ENCODE measurements around the gene VCPKMT.

Gene VCPKMT

DNA sequence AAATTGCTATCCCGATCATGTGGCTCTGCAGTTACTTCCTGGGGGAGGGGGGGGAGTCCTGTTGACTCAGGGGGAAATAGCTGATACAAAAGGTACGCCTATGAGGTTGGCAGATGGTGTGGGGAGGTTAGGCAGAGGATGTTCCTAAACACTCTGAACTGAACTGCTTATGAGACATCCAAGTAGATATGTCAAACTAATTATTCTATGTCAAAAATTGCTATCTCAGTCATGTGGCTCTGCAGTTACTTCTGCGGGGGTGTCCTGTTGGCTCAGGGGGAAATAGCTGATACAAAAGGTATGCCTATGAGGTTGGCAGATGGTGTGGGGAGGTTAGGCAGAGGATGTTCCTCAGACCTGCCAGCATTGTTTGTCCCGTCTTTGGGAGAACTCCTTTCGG is 5.1 kb upstream of the VCPKMT start:
- DNase-seq (ENCODE audit: low read depth), result no peak
- no peak overlapping the region for H3K4me3 ChIP-seq (ENCODE audit: low read depth, low read length)
- TF ChIP-seq, protein P1, sequence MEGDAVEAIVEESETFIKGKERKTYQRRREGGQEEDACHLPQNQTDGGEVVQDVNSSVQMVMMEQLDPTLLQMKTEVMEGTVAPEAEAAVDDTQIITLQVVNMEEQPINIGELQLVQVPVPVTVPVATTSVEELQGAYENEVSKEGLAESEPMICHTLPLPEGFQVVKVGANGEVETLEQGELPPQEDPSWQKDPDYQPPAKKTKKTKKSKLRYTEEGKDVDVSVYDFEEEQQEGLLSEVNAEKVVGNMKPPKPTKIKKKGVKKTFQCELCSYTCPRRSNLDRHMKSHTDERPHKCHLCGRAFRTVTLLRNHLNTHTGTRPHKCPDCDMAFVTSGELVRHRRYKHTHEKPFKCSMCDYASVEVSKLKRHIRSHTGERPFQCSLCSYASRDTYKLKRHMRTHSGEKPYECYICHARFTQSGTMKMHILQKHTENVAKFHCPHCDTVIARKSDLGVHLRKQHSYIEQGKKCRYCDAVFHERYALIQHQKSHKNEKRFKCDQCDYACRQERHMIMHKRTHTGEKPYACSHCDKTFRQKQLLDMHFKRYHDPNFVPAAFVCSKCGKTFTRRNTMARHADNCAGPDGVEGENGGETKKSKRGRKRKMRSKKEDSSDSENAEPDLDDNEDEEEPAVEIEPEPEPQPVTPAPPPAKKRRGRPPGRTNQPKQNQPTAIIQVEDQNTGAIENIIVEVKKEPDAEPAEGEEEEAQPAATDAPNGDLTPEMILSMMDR (IDR thresholded peaks at IDR 0.05; ENCODE audit: control insufficient read depth, extremely low read depth, insufficient read depth), result no peak

DNA sequence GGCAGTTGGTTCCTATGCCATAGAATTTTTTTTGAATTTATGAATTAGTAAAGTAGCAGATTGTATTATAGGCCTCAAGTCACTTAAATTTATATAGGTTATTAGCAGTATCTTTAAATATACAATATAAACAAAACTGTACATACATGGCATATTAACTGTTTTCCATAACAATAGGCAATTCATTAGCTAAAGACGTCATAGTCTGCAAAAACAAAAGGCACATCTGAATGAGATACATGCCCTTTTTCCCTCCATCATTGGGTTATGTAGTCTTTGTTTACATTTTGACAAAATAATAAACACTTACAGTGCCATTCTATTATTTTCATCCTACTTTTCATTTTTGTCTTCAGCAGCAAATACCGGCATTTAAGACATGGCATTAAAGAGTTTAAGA is 1.1 kb upstream of the VCPKMT start:
- TF ChIP-seq, protein P1 (IDR thresholded peaks at IDR 0.05; ENCODE audit: control insufficient read depth, extremely low read depth, insufficient read depth), result no peak
- peak; percentile 30 for DNase-seq (ENCODE audit: low read depth)
- H3K4me3 ChIP-seq (ENCODE audit: low read depth, low read length), result no peak overlapping the region

DNA sequence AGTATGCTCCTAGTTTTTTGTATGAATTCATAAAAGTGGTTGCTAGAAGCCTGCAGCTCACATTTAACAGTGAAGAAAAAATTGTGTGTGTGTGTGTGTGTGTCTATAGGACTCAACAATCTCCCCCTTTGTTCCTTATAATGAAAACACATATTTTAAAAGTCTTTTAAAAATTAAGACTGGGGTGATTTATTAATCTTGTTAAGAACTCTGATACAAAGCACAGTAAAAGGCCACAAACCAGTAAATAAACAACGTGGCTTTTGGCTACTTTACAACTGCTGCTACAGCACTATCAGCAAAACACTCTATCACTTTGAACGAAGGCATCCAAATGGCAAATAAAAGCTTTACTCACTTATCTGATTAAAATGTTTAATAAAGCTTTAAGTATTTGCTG is 594 bp upstream of the VCPKMT start:
- TF ChIP-seq, protein P1 (IDR thresholded peaks at IDR 0.05; ENCODE audit: control insufficient read depth, extremely low read depth, insufficient read depth), result no peak
- H3K4me3 ChIP-seq (ENCODE audit: low read depth, low read length), result peak overlapping the region; percentile 79
- peak; percentile 67 for DNase-seq (ENCODE audit: low read depth)

DNA sequence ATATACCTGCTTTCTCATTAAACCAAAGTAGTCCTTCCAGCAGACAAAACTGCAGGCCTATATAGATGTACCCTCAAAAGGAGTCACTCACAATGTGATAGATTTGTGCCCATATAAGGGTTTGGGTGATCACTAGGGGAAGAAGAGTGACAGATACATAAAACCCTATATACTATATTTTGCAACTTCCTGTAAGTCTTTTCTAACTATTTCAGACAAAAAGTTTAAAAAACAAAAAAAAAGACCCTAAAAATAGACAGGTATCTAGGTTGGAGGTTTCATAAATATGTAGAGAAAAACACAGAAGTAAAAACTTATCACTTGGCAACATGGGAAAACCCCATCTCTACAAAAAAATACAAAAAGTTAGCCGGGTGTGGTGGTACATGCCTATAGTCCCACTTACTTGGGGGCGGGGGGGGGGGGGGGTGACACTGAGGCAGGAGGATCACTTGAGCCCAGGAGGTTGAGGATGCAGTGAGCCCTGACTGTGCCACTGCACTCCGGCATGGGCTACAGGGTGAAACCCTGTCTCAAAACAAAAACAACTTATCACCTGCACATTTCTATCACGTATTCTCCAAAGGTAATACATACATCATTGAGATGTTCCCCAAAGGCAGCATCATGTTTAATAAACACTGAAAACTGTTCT is 2.9 kb downstream of the VCPKMT start:
- DNase-seq (ENCODE audit: low read depth), result no peak
- H3K4me3 ChIP-seq (ENCODE audit: low read depth, low read length), result no peak overlapping the region
- TF ChIP-seq, protein P1 (IDR thresholded peaks at IDR 0.05; ENCODE audit: control insufficient read depth, extremely low read depth, insufficient read depth), result no peak

DNA sequence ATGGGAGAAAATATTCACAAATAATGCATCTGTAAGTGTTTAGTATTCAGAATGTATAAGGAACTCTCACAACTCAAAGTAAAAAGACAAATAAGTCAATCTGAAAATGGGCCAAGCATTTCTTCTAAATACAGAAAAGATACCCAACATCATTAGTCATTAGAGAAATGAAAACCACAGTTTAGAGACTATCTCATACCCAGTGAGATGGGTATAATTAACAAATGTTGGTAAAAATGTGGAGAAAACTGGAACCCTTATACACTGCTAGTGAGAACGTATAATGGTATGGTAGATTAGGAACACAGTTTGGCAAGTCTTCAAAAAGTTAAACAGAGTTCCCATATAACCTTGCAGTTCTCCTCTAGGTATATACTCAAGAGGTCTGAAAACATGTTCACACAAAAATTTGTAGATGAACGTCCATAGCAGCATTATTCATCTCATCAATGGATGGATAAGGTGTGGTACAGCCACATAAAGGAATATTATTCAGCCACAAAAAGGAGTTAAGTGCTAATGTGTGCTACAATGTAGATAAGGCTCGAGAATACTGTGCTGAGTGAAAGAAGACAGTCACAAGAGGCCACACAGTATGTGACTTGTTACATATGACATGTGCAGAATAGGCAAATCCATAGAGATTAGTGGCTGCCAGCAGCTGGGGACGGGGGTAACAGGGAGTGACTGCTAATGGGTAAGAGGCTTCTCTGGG is 5.9 kb downstream of the VCPKMT start:
- TF ChIP-seq, protein P1 (IDR thresholded peaks at IDR 0.05; ENCODE audit: control insufficient read depth, extremely low read depth, insufficient read depth), result no peak
- no peak for DNase-seq (ENCODE audit: low read depth)
- H3K4me3 ChIP-seq (ENCODE audit: low read depth, low read length), result no peak overlapping the region

DNA sequence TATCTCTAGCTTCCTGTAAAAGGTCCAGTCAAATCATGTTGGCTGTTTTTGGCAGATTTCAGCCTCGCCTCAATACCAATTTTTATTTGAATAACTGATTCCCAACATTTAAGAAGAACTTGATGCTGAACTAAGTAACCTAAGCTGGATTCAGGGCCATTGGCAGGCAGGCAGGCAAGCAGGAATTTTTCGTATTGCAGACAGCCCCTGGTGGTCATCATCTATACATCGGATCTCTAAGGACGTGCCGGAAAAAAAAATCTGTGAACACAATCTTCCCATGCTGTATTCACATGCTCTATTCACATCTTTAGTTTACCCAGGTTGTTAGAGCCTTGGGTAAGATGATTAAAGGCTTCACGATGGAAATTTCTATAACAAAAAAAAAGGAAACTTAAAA is 7.0 kb downstream of the VCPKMT start:
- DNase-seq (ENCODE audit: low read depth), result no peak
- TF ChIP-seq, protein P1 (IDR thresholded peaks at IDR 0.05; ENCODE audit: control insufficient read depth, extremely low read depth, insufficient read depth), result no peak
- no peak overlapping the region for H3K4me3 ChIP-seq (ENCODE audit: low read depth, low read length)

Data from LNCaP clone FGC (cell line).